Activated CD4-positive, CD25-positive, alpha-beta regulatory T cell treated with anti-CD3 and anti-CD28 coated beads, Interleukin-2, amount 50 U/mL, for 24 hours (primary cell): ENCODE measurements around the gene KAZN.

ENCODE experiments used
- ATAC-seq, 2 donors: fragments of 150-1000 bp; cut with Tn5 transposase; one replicate each; pipeline ENCODE4 v1.10.0; 2021; ENCODE audit warnings: mild to moderate bottlenecking in 1 of 2, moderate library complexity in 1 of 2

Gene KAZN

DNA sequence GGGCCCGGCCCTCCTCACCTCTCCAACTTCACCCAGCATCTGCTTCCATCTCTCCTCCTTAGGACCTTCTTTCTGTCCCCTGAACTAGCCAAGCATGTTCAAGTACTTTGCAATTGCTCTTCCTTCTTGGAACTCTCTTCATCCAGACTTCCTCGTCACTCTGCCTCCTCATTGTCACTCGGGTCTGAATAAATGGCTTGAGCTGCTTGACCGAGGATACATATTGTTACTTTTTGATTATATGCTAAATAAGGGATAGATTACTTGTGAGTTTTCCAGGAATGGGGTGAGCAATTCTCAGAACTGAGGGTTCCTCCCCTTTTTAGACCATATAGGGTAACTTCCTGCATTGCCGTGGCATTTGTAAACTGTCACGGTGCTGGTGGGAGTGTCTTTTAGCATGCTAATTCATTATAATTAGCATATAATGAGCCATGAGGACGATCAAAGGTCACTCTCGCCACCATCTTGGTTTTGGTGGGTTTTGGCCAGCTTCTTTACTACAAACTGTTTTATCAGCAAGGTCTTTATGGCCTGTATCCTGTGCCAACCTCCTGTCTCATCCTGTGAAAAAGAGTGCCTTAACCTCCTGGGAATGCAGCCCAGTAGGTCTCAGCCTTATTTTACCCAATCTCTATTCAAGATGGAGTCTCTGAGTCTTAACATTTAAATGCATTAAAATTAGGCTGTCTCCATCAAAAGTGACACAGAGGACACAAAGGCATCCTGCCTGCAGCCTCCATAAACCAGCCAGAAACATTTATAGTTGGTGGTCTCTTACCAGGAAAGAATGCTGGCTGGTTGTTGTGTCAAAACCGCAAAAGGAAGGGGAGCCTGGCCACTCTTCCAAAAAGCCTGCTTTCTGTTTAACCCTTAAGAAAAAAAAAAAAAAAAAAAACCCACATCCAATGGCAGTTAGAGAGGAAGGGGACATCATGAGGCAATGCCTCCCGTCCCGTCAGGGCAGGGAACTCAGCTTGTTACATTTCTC, 179.3 kb downstream of the KAZN start:
- ATAC-seq = no peak

DNA sequence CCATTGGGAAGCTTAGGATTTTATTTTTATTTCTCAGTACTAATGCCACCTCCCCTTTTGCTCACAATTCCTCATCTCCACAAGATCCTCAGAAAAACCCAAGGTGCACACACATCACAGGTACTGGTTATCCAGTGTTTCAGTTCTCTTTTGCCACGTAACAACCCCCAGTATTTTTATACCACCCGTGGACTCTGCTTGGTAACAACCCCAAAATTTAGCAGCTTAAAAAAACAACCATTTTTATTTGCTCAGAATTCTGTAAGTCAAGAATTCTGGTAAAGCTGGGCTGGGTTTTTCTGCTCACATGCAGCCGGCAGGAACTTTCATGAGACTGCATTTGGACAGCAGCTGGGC, 180.0 kb downstream of the KAZN start:
- no peak for ATAC-seq

DNA sequence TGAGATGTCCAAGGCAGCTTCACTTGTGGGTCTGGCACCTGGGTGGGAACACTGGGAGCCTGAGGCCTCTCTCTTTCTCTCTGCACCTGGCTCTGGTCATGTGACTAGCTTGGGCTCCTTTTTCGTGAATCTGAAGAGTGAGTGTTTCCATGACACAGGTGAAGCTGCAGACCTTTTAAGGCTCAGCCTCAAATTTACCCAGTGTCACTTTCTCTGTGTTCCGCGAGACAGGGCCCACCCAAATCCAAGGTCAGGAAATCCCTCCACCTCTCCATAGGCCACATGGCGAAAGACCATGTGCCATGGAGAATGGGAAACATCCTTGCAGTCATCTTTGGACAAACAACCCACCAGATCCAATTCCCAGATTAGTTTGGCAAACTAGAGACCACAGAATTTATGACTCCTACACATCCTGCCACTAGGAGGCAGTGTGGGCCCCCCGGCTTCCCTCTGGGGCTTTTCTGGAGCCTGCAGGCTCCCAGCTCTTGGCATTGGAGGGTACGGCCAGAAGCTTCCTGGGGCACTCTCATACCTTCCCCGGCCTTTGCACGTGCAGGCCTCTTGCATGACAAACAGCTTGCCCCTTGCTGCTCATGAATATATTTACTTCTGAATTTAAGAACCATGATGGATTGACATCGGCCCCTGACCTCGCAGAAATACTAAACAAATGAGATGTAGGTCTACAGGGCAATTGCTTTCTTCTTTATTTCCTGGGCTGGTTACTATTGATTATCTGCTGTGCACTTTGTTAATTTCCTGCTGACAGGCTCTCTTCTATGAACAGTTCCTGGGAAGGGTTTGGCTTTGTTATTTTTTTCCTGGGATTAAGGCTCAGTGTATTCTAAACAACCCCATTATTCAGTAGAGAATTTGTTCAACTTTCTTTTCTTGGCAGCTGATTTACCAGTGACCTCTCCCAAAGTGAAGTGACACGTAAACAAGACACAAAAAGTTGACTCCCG, 180.7 kb downstream of the KAZN start:
- ATAC-seq = no peak

DNA sequence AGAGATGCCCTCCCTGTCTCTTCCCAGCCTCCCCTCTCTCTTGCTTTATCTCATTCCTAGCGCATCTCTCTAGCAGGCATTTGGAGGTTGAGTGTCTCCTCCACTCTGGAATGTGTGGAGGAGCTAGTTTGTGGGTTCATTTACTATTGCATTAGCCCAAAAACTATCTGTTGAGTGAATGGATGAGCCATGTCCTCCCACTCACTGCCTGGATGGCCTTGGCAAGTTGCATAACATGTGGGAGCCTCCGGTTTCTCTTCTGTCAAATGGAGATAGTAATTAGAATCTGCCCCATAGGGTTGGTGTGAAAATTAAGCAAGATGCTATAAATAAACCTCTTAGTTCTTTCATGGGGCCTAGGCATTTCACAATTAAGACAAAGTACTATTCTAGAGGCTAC, 181.8 kb downstream of the KAZN start:
- ATAC-seq = no peak

DNA sequence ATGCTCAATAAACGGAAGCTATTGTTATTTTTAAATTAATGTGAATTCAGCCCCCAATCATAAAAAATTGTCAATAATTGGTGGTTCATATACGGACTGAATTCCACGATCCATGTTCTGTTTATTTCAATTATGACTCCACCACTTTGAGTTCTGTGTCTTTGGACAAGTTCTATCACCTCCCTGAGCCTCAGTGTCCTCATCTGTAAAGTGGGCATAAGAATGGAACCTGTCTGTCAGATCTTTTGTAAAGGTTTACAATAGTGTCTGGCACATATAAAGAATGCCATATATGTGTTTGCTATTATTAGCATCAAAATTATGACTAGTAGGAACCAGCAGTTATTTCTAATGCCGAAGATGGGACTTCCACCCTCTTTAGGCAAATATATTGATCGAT, 183.3 kb downstream of the KAZN start:
- ATAC-seq = no peak

DNA sequence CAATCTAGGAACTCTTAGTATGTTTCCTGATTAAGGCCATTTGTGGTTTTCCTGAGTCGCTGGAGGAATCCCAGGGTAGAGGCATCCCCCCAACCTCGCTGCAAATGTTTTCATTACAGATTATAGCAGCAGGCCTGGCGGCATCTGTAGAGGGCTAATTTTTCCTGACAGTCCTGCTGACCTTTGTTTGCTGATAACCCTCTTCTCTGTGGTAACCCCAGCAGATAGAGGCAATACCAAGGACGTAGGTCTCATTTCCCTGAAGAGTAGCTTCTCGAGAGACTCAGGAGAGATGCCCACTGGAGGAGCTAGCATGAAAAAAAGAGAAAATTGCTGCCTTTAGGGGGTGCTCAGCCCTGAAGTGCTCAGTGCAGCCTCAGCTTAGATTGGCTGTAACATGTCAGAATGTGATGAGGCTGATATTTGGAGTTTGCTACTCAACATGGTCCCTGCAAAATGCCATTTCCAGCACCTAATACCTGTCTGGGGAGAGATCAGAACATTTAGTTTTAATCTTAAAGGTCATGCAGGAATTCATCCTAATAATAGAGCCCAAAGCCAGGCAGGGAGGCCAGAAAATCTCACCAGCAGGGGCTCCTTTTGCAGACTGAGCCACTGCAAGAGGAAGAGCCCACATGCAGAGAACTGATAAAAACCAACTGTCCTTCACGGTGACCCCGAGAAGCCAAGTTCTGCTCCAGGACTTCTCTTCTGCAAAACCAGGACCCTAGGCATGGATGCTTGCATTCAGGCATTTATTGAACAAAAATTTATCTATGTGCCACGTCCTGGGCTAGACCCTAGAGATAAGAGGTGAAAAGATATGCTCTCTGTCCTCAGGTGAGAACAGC, 184.5 kb downstream of the KAZN start:
- no peak for ATAC-seq

DNA sequence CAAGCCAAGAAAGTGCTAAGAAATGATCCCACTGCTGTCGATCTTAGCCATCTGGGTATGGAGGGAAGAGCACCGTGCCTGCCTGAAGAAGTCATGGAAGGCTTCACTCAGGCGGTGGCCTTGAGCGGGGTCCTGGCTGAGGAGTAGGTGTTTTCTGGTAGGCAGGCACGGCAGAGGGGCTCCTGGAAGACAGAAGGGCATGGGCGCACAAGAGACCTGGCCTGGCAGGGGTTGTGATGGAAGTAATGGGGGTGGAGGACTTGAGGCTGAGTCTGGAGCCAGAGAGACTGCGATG, 185.1 kb downstream of the KAZN start:
- no peak for ATAC-seq

DNA sequence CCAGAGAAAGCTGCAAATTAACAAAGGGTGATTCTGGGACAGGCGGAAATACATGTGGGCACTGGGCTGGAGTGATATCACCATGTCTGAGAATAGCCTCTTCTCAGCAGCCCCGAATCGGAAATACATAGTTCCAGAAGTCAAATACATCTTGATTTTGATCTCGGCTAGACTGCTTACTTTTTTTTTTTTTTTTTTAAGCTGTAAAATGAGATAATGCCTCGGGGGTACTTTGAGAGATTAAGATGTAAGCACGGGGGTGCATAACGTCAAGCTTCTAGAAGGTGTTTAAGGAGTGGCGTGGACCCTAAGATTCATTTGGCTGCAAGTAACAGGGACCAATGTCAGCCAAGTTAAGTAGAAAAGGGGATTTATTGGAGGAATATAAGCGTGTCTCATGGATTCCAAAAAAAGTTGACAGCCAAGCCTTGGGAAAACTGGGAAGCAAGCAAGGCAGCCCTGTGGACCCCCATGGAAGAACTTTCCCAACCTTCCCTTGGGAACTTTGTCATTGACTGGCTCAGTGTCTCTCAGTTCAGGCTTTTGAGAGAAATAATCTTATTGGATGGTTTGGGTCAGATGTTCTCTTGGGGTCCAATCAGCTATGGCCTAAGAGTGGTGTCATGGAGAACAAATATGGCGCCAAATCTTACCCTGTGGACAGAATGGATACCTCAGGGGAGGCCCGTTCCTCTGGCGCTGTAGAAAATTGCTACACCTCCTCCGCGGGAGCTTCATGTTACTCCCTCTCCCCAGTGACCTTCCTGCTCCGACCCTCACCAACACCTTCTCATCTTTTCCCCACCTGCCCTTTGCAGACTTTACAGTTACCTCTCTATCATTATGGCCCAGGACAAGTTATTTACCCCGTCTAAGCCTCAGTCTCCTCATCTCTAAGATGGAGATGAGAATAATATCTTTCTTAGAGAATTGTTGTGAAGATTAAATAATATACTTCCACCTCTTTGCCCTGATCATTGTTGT, 186.6 kb downstream of the KAZN start:
- ATAC-seq = no peak

DNA sequence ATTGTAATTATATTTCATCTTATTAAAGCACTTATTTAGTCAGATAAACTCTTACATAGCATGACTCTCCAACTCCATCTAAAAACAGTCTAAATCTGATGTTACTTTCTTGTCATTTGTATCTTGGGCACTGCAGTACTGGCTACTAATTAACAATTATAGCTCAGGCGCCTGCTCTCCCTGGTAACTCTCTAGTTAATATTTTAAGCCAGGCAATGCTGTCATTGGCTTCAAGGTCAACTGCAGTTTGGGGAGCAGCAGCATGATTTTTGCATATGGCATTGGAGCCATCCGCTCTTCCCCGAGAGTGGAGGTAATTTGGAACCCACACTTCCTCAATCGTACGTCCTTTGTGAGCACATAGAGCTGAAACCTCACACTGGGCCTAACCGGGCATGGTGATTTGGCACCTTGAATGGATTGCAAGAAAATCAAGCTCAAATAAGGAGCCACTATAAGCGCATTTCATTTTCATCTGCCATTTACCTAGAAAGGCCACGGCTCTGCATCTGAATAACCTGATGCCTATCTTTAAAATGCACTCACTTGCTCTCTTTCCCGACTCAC, 187.7 kb downstream of the KAZN start:
- no peak for ATAC-seq

DNA sequence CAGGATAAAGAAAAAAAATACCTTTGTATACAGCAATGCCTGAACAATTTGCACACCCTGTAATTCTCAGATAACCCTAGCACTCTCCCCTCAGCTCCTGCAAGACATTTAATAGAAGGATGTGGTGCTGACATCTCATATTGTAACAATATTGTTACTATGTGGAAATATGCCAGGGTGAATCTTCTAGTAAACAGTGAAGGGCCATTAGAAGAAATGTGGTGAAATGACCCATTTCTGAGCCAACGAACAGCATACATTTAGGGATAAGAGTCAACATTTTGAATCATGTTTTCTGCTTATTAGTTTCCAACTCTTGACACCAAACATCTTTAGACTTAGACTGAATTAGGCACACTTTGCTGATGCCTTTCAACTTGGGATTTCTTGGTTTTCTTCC, 188.2 kb downstream of the KAZN start:
- ATAC-seq = no peak

DNA sequence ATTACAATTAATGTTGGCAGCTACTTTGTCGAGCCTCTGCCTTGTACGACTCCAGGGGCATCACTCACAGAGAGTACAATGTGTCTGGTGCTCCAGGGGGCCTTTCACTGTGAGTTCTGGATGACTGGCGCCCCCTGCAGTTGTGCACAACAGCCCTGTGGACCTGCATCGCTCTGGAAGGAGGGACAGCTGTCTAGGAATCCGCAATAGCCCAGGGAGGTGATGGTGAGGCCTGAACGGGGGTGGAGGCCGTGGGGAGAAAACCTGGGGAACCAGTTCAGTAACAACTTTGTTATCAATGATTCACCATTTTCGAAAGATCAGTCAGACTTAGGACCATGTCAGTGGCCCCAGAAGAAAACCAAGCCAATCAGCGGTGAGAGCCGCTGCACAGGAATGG, 189.1 kb downstream of the KAZN start:
- no peak for ATAC-seq

DNA sequence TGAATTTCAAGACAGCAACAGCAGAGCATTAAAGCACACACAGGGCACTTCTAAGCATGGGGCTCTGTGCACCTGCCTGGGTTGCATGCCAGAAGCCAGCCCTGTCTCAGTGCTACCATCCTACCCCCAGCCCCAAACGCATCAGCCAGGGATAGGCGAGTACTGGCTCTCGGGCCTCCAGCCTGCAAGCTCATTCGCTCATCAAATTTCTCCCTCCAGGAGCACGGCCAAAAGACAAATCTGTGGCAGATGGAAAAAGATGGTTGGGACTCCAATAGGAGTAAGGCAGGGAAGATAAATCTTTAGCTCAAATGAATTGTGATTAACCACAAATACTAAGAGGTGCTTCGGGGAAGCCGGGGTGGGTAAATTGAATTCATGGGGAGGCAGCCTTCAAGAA, 189.6 kb downstream of the KAZN start:
- ATAC-seq = no peak

DNA sequence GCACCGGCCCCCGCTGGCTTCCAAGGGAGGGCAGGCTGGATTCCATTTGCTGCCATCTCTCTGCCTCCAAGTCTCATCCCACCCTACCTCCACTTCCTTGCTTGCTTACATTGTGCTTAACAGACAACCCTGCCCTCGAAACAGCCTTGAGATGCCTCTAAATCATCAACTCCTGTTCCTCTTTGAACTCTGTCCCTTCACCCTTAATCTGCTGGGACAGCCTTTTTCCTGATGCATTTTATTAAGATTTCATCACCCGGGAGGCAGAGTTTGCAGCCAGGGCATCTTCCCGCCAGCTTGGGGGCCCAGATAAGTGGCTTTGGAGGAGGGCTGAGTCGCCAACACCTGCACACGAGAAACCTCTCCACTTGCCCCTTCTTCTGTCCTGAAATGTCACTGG, 192.5 kb downstream of the KAZN start:
- no peak for ATAC-seq

DNA sequence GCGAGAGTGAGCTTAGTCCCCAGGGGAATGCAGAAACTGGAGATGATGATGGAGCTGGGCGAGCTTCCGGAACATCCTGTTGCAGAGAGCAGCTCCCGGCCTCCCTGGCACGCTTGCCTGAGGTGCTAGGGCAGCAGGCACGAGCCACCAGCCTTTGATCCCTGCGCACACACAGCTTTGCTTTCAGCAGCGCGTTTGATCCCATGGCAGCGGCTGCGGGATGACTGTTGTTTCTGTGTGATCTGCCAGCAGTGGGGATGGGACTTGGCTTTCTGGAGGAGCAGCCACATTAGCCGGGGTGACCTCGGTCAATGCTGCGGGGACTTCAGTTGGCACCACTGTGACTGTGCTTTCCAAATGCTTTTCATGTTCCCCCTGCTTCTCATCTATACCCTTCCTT, 193.2 kb downstream of the KAZN start:
- ATAC-seq = no peak

DNA sequence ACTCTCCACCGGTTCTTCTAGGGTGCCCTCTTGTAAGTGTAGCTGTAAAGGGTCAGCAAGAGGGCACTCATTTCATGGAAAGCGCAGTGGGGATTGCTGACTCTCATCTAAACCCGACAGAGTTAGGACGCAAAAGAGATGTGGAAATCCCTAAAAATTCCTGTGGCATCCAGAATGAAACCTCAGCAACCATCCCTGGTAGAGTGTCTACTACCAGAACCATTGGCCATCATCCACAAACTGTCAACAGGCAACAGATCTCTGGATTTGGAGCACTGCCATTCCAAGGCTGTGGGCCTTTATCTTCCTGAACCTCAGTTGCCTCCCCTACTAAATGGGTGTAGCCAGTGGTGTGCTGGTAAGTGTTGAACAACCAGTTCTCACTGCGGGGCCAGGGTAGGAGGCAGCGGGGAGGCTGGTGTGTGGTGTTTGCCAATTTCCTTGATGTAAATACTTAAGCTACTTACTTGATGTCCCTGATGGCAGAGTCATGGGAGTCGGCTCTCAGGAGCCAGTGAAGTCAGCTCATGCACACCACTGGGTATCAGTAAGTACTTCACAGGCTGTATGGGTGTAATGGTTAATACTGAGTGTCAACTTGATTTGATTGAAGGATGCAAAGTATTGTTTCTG, 195.8 kb downstream of the KAZN start:
- ATAC-seq = no peak

DNA sequence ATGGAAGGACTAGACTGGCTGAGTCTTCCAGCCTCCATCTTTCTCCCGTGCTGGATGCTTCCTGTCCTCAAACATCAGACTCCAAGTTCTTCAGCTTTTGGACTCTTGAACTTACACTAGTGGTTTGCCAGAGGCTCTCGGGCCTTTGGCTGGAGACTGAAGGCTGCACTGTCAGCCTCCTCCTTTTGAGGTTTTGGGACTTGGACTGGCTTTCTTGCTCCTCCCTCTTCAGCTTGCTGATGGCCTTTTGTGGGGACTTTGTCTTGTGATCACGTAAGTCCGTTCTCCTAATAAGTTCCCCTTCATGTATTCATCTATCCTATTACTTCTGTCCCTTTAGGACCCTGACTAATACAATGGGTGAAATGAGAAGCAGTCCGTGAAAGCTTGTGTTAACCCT, 196.4 kb downstream of the KAZN start:
- ATAC-seq = no peak

DNA sequence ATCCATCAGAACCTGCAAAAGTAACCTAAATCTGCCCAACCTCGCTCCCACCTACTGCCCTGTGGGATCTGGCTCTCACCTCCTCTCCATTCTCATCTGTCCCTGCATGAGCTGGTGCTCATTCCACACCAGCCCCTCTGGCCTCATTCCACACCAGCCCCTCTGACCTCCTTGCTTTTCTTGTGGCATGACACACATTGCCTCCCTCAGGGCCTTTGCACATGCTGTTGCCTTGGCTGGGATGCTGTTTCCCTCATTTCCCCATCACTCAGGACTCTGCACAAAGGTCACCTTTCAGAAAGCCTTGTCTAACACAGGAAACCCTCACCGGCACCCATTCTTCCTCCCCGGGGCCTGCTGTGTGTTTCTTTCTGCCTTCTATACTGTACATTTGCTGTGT, 197.1 kb downstream of the KAZN start:
- no peak for ATAC-seq

DNA sequence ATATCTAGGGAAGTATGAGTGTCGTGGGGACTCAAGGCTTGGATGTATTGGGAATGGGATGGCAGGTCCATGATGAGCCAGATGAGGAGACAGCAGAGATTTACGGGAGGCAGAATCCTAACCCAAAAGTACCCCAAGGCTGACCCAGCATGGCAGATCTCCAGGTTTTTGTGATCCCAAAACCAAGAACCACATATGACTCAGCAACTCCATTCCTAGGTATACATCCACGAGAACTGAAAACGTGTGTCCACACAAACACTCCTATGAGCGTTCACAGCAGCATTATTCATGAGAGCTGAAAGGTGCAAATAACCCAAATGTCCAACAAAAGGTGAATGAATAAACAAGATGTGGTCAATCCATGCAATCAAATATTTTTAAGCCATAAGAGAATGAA, 201.5 kb downstream of the KAZN start:
- no peak for ATAC-seq

DNA sequence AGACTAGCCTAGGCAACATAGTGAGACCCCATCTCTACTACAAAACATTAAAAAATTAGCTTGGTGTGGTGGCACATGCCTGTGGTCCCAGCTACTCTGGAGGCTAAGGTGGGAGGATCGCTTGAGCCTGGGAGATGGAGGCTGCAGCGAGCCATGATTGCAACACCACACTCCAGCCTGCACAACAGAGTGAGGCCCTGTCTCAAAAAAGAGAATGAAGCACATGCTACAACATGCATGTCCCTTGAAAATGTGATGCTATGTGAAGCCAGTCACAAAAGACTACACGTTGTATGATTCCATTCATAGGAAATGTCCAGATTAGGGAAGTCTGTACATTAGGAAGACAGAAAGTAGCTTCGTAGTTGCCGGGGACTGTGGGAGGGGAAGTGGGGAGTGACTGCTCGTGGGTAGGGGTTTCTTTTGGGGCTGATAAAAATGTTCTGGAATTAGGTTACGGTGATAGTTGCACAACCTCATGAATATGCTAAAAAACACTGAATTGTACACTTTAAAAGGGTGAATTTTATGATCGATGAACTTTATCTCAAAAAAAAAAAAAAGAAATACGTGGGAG, 202.1 kb downstream of the KAZN start:
- ATAC-seq = no peak

DNA sequence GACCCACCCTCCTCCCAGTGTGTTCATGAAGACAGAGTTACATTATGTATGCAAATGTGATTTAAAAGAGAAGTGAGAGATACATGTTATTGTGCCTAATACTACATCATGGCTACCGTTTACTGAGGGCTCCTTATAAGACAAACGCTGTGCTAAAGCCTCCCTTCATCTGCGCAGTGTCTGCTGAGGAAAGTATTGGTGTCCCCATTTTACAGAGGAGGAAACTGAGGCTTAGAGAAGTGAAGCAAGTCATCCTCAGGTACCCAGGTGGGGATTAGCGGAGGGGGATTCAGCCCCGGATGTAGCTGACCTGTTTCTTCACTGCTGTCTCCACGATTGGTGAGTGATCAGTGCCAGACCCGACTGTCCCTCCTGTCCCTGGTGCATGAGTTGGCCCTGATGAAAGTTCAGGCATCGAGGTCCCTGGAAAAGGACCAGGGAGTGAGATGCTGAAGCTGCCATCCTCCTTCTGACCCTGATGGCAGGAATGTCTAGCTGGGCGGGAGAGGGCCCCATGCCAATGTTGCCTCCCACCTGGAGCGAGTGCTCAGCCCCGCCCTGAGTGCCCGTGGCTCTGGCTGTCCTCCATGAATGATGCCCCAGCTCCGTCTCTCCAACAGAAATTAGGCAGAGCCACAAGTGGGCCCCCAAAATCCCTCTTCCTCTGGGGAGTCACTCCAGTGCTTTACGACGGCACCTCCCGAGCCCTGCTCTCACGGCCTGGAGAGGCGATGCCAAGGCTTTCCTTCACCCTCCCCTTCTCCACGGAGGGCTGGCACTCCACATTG, 204.7 kb downstream of the KAZN start:
- no peak for ATAC-seq
